Stimulated activated CD4-positive, alpha-beta T cell treated with anti-CD3 and anti-CD28 coated beads, Interleukin-12 subunit alpha, Interleukin-12 subunit beta, amount 100 ng/mL, for 4 hours (primary cell): ENCODE data around the gene THAP4.
A peak's percentile ranks its signal among the peaks of the same experiment; 100 is the strongest.
"Not testable (repeated sequence)": the region's sequence is repeated elsewhere in the genome, so short reads cannot be mapped to it uniquely, and the experiment has no call there.

Experiments
- DNase-seq: peaks from one replicate; pipeline ENCODE4 v3.0.0-alpha.2; 2020

THAP4 gene

DNA sequence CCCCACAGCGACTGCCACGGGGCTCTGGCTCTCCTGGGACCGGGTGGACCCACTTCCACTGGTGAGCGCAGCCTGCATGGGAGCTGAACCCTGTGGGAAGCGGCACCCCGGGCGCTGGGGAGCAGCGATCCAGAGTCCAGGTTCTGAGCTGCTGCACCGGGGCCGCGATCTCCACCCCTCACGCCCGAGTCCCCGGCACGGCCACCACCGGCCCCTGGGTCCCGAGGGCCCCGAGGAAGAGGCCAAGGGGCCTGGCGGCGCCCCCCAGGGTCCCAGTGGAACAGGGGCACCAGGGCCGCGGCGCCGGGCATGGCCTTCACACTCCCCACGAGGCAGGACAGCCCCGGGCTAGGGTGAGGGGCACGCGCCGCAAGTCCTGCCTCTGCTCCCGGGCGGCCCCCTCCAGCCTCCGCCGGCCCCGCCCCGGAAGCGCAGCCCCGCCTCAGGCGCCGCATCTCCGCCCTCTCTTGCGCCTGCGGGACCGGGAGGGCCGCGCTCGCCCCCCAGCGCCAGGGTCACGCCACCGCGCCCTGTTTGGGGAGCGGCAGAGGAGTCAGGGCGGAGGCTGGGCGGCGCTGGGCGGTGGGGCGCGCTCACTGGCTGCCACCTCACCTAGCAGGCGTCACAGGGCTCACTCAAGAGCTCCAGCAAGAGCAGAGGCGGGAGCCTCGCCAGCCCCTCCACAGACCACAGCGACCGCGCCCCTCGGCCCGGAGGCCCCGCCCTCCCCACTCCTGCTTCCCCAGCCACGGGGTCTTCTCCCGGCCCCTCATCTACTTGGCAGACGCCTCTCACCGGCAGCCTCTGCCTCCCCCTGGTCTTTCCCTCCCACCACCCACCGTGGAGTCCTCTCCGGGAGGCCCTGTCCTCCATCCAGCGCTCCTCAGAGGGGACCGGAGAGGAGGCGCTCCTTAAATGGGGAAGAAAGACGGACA is 26.8 kb downstream of the THAP4 start:
- DNase-seq, result peak; percentile 87

- DNase-seq, result no peak
These were observed 28.1 kb downstream of the THAP4 start for GRCh38 chr2:241608881-241609280.

GRCh38 chr2:241607162-241607885 is 29.6 kb downstream of the THAP4 start:
- no peak for DNase-seq

DNA sequence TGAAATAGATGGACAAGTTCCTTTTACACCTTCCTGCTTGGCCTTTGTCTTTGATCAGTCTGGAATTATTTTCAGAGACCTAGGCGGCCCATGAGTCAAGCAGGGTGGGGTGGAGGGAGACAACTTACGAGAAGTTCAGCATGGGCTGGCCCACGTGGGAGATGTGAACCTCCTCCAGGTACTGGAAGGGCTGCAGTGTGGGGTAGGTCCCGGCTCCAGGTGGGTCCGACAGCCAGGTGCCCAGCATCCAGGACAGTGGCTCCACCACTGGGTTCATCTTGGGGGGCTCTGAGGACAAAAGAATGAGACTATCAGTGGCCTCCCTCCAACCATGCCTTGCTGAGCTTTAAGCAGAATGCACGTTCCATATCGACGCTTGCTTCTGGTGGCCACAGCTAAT is 30.8 kb downstream of the THAP4 start:
- DNase-seq, result no peak

DNA sequence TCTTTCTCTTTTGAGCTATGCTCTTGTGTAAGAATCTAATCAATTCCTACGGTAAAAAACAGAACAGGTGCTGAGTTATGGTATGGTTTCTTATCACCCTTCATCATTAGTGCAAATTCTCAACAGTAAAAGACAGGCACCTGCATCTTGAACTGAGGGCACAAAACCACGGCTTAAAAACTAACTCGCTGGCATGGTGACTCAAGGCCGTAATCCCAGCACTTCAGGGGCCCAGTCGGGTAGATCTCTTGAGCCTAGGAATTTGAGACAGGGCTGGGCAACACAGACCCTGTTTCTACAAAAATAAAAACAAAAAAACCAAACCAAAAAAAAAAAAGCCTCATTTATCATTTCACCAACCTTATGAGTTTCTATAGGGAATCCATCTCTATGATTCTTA is 33.3 kb downstream of the THAP4 start:
- no peak for DNase-seq

DNA sequence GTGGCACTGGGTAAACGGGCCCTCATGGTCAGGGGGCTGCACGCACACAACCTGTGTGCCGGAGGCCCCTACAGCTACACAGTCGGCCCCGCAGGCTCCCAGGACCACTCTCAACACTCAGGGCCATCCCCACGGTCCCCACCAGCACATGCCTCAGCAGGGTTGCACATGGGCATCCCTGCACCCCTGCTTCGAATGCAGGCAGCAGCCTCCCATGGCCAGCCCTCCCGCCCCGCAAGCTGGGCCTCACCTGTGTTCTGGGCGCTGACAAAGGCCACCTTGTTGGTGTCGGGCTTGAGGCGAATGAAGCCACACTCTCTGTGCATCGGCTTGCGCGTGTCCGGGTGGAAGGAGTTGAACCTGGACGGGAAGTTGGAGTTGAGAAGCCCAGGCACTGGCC is 34.2 kb downstream of the THAP4 start:
- no peak for DNase-seq

GRCh38 chr2:241601841-241602240 is 35.1 kb downstream of the THAP4 start:
- DNase-seq, result no peak

DNA sequence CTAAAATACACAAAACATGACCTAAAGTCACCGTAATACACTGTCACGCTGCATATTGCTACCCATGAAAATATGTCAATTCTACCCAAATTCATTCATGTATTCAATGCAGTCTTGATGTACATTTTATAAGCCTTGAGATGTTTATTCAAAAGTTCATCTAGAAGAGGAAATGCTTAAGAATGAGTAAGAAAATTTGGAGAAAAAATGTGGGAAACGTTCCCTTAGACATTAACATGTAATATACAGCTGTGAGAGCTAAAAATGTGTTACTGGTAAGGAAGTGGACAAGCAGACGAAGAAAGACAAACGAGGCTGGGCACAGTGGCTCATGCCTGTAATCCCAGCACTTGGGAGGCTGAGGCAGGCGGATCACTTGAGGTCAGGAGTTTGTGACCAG is 37.3 kb downstream of the THAP4 start:
- DNase-seq, result no peak

- no peak for DNase-seq
These were observed 38.5 kb downstream of the THAP4 start for GRCh38 chr2:241598487-241598886.

DNA sequence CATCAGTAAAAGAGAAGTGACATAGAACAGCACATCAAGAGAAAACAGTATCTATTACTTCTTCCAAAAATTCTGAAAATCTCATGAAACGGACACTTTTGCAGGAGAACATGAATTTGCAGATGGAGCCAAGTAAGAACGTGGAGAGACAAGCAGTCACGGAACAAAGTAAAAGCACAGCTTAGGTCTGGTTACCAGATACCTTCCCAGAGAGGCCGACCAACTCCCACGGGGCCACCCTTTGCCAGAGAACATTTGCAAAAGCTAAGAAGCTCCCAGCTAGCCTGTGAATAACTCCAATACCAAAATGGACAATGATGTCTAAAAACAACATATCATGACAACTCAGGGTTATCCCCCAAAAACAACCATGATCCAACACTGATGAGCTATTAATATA is 38.9 kb downstream of the THAP4 start:
- no peak for DNase-seq

DNA sequence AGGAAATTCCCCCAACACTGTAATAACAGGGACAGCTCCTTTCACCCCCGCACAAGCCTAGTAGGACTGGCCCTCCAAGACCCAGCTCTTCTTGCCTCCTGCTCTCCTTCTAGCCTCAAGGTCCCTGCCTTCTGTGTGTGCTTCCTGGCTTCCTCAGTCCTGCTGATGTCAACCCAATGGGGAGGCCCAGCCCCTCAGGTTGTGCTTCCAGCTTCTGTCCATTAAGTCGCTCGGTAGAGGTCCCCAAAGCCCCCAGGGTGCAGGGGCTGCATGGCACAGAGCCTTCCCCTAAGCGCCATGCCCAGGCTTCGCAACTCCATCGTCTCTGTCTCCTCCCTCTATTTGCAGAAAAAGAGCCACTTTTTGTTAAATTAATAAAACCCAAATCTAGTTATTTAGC is 39.4 kb downstream of the THAP4 start:
- DNase-seq, result no peak

- no peak for DNase-seq
These were observed 41.3 kb downstream of the THAP4 start for GRCh38 chr2:241595600-241596140.

DNA sequence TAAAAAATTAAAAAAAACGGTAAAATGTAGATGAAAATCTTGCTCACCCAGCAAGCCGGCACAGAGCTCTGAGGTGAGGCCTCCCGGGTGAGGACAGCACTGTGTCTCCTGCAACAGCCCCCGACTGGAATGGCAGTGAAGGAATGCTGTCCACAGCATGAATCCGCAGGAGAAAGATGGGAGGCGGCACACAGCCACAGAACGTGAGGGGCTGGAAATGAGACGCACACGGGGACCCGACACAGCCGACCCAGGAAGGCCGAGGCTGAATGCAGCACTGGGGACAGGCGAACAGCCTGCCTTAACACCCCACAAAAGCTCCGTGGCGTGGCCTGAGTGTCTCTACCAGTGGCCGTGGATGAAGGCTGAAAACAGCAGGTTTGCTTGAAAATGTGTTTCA is 43.7 kb downstream of the THAP4 start:
- DNase-seq, result no peak

DNA sequence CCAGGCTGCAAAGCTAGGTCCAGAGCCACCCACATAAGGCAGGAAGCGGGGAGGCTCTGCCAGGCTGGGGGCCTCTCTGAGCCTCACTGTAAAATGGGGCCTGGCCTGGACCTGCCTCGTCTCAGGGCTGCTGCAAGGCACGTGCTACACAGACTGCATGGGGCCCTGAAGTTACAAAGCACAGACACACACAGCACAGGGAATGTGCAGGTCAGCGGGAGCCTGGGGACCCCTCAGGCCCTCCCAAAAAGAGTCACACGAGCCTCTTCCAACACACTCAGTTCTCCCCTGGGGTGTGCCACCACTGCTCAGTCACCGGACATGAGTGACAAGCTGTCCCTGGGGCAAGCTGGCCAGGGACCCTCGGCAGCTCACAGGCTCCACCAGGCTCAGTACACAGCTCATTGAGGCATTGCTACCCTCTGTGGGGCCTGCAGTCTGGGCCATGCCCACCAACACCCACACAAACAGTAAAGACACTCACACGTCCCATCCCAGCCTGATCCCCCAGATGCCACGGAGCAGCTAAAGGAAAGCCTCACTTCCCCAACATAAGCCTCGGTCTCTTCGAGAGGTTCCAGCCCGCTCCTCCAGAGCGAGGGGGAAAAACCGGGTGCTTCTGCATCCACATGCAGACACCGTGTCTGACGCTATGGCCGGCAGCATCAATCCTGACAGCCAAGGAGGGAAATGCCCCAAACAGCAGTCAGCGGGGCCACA is 44.7 kb downstream of the THAP4 start:
- no peak for DNase-seq

GRCh38 chr2:241590496-241591455 is 46.2 kb downstream of the THAP4 start:
- not testable (repeated sequence) for DNase-seq

- DNase-seq, result not testable (repeated sequence)
These were observed 47.1 kb downstream of the THAP4 start for GRCh38 chr2:241589863-241590262.

- DNase-seq, result no peak
These were observed 50.2 kb downstream of the THAP4 start for GRCh38 chr2:241586564-241587264.

DNA sequence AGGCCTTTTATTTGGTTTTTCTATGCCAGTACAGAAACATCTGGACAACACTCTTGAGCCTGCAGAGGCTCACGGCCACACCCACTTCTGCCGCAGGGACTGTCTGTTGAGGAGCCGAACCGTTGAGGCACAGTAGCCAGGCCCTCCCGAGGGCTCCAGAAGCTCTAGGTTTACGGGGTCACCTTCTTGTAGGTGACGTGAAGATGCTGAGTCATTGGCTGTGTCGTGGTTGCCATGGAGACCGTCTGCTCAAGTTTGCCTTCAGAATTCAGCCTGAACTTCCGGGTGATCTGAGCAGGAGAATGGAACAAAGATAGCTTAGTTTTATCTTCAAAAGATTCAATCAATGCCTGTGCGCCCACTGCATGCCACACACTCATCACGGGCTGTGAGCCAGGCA is 52.5 kb downstream of the THAP4 start:
- no peak for DNase-seq

DNA sequence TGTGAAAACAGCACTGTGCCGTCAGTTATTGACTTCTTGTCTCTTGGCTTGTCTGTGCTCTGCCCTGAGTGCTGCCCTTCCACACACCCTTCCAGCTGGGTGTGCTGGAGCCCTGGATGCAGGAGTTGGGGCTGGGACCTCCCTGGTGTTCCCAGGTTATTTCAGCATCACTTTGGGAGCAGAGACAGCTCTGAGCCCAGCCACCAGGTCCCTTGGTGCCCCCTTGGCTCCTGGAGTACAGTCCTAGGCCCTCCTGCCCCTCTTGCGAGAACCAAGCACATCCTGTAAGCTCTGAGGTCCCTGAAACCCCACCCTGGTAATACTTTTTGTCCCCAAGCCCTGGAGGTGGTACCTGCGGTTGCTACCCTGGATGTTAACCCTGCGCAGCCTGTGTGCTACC is 54.2 kb downstream of the THAP4 start:
- no peak for DNase-seq

- no peak for DNase-seq
These were observed 54.6 kb downstream of the THAP4 start for GRCh38 chr2:241582328-241582727.

DNA sequence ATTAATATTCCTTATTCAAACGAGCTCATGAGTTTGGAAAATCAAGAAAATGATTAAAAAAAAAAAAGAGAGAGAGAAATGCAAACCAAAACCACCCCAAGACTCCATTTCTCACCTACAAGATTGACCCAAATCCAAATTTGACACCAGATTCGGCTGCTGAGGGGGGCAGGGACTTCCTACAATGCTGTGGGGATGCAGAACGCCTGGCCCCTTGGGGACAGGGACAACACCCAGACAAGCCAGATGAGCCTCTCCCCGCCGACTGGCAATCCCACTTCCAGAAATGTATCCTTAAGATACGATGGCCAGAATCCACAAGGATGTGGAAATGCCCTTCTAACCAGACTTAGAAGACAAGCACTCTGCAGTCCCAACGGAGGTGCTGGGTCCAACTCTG is 57.7 kb downstream of the THAP4 start:
- DNase-seq, result no peak
